HL-60 (cell line): ENCODE measurements around the gene ARHGAP26.
"Not testable (repeated sequence)": the region's sequence is repeated elsewhere in the genome, so short reads cannot be mapped to it uniquely, and the experiment has no call there.

Experiments used
- DNase-seq, 2 experiments: peaks; one replicate each; pipeline ENCODE4 v3.0.0-alpha.2; 2010 to 2020; ENCODE audit warnings: low read depth in 1 of 2, low spot score in 1 of 2
- H3K27ac ChIP-seq: fragments of 250-450 bp; sonication (Bioruptor Pico); replicated peaks from 2 replicates; pipeline ENCODE4 v1.5.1; 2020; ENCODE audit warnings: mild to moderate bottlenecking, moderate library complexity
- H3K27me3 ChIP-seq: fragments of 250-450 bp; sonication (Bioruptor Pico); 2 replicates; pipeline ENCODE4 v1.5.1; 2021; ENCODE audit warnings: mild to moderate bottlenecking, moderate library complexity; ENCODE audit not compliant: insufficient read depth, poor library complexity, severe bottlenecking
- H3K4me3 ChIP-seq: replicated peaks from 2 replicates; pipeline ENCODE4 v1.5.1; 2011; ENCODE audit warnings: mild to moderate bottlenecking, control low read depth, low read length; ENCODE audit not compliant: insufficient read depth
- CTCF ChIP-seq: IDR thresholded peaks from one replicate; pipeline ENCODE4 v1.5.1; 2011; ENCODE audit warnings: low read length, control low read depth, inconsistent platforms; ENCODE audit not compliant: insufficient read depth
- GABPA ChIP-seq: IDR thresholded peaks from 2 replicates; pipeline ENCODE4 v1.6.1; 2012; ENCODE audit warnings: low read depth
- POLR2AphosphoS5 ChIP-seq: IDR thresholded peaks from 2 replicates; pipeline ENCODE4 v1.6.1; 2012; ENCODE audit warnings: low read depth
- REST ChIP-seq: IDR thresholded peaks from 2 replicates; pipeline ENCODE4 v1.6.1; 2012; ENCODE audit warnings: low read depth; ENCODE audit not compliant: insufficient replicate concordance
- SPI1 ChIP-seq: IDR thresholded peaks from 2 replicates; pipeline ENCODE4 v1.6.1; 2012; ENCODE audit warnings: low read depth, mild to moderate bottlenecking, borderline replicate concordance

The ARHGAP26 gene

GRCh38 chr5:142994218-142994617, 224.0 kb downstream of the ARHGAP26 start:
- no peak for DNase-seq
- Histone ChIP-seq H3K27ac (no peak overlapping the region), H3K27me3 (no peaks in the 10 kb centered on the region), H3K4me3 (no peak overlapping the region)
- TF ChIP-seq CTCF (no peak), SPI1 (no peak), REST (no peak), POLR2AphosphoS5 (no peak), GABPA (no peak)

GRCh38 chr5:142995621-142996020, 225.4 kb downstream of the ARHGAP26 start:
- H3K27me3 ChIP-seq, H3K4me3 ChIP-seq, H3K27ac ChIP-seq, DNase-seq: not testable (repeated sequence)

DNA sequence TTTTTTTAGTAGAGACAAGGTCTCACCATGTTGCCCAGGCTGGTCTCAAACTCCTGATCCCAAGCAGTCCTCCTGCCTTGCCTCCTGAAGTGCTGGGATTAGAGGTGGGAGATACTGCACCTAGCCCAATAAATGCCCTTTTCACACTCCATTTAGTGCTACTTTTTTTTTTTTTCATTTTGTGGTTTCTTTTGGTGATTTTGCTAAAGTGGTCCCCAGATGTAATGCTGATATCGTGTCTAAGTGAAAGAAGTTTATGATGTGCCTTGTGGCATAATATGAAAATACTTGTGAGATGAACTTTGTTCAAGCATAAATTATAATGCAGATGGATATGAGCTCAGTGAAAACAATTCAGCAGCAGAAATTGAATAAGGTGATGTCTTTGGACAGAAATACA, 227.4 kb downstream of the ARHGAP26 start:
- H3K27me3 ChIP-seq, result no peaks in the 10 kb centered on the region
- no peak overlapping the region for H3K27ac ChIP-seq
- no peak overlapping the region for H3K4me3 ChIP-seq
- TF ChIP-seq POLR2AphosphoS5 (no peak), SPI1 (no peak), CTCF (no peak), GABPA (no peak), REST (no peak)
- no peak for DNase-seq

DNA sequence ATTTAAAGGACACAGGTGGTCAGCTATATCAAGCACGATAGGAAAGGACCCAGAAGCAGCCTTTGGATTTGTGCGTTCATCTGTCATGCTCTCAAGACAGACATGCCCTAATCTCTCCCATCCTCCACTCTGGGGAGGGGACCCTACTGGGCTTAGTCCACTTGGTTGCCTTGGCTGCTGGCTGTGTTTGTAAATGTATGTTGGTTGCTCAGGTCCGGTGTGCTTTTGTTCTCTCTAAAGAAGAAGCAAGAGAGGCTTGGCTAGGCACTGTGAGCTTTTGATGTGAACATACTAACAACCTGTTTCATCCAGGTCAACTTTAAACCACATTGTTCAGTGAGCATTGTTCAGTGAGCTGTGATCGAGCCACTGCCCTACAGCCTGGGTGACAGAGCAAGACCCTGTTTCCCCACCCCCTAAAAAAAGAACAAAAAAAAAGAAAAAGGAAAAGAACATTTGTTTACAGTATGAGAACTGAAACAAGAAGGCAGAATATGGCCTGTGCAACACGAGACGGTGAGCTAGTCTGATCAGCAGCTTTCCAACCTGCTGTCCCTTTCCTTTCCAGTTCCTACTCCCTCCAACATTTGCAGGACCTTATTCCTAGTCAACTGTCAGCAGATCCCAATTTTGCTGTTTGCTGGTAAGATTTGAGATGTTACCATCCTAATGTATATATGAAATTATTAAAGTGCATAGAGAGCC, 228.3 kb downstream of the ARHGAP26 start:
- no peaks in the 10 kb centered on the region for H3K27me3 ChIP-seq
- H3K4me3 ChIP-seq, result no peak overlapping the region
- no peak overlapping the region for H3K27ac ChIP-seq
- no peak for TF ChIP-seq GABPA
- TF ChIP-seq POLR2AphosphoS5, result no peak
- TF ChIP-seq SPI1, result no peak
- no peak for TF ChIP-seq CTCF
- no peak for TF ChIP-seq REST
- DNase-seq, result no peak

- not testable (repeated sequence) for H3K4me3 ChIP-seq, H3K27me3 ChIP-seq, DNase-seq, H3K27ac ChIP-seq
Observed at GRCh38 chr5:143000551-143000950, 230.4 kb downstream of the ARHGAP26 start.
